ENCODE data around the gene YPEL5.

YPEL5 gene

DNA sequence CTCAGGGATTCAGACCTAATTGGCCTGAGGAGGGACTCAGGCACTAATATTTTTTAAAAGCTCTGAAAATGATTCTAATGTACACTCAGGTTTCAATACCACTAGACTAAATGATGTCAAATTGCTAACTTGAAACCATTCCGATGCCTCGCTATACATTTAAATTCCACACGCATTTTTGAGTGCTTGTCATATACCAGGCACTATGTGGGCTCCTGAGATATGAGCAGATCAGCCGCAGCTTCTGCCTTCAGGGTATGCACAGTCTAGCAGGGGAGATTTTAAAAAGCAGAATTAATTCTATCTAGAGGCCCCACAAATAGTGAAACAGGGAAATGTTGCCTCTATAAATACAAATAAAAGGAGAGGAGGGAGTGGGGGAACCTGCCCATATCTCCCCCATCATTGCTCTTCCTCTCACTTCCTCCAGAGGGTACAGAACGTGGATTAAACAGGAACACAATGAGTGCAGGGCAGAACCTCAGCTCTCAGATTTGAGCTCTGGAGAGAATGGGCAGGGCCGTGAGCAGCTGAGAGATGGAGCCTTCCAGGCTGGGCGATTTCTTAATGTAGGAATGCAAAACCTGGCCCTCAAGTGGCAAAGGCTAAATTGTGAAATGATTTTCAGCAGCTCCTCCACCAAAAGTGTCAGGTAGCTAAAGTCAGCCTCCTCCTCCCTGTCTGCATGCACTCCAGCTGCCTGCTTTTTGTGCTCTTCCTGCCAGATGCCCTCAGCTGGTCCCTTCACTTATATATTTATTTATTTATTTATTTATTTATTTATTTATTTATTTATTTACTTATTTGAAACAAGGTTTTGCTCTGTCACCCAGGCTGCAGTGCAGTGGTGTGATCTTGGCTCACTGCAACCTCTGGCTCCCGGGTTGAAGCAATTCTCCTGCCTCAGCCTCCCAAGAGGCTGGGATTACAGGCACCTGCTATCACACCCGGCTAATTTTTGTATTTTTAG, 59.9 kb downstream of the YPEL5 start:
- no peak overlapping the region for H3K4me3 ChIP-seq (ENCODE audit: control insufficient read depth, low read depth, low read length)
- no peak for DNase-seq (ENCODE audit: low read depth)
- TF ChIP-seq, protein P1, sequence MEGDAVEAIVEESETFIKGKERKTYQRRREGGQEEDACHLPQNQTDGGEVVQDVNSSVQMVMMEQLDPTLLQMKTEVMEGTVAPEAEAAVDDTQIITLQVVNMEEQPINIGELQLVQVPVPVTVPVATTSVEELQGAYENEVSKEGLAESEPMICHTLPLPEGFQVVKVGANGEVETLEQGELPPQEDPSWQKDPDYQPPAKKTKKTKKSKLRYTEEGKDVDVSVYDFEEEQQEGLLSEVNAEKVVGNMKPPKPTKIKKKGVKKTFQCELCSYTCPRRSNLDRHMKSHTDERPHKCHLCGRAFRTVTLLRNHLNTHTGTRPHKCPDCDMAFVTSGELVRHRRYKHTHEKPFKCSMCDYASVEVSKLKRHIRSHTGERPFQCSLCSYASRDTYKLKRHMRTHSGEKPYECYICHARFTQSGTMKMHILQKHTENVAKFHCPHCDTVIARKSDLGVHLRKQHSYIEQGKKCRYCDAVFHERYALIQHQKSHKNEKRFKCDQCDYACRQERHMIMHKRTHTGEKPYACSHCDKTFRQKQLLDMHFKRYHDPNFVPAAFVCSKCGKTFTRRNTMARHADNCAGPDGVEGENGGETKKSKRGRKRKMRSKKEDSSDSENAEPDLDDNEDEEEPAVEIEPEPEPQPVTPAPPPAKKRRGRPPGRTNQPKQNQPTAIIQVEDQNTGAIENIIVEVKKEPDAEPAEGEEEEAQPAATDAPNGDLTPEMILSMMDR (conservative IDR thresholded peaks at IDR 0.05; ENCODE audit: control insufficient read depth, insufficient read depth, low read depth, low read length): no peak

DNA sequence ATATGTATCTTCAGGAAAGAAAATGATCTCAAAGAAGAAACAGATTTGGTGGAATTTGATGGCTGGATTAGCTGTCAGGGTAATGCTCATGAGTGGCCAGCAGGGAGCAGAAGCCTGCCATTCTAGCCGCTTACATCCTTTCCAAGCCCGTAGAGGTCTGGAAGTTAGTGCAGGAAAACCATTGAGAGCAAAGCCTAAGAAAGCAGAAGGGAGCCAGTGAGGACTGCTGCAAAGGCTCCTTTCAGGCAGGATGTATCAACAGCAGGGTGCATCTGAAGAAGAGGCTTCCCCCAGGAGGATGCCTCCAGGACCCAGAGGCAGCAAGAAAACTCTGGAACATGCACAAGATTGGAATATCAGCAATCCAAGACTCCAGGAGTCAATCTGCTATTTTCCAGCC, 61.6 kb downstream of the YPEL5 start:
- no peak overlapping the region for H3K4me3 ChIP-seq (ENCODE audit: control insufficient read depth, low read depth, low read length)
- peak; percentile 78 for DNase-seq (ENCODE audit: low read depth)
- TF ChIP-seq, protein P1 (conservative IDR thresholded peaks at IDR 0.05; ENCODE audit: control insufficient read depth, insufficient read depth, low read depth, low read length): peak; percentile 97

DNA sequence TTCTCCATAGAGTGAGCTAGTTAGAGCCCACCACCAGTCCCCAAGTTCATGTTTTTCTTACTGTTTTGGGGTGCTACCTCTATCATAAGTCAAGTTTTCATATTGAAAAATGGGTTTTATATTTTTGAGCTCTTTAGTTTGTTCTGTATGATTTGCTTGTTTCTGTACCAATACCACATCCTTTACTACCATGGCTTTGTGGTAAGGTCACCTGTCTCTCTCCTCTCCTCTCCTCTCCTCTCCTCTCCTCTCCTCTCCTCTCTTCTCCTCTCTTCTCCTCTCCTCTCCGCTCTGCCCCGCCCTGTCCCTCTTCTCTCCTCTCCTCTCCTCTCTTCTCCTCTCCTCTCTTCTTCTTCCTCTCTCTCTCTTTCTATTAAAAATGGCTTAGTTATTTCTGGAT, 62.4 kb downstream of the YPEL5 start:
- TF ChIP-seq, protein P1 (conservative IDR thresholded peaks at IDR 0.05; ENCODE audit: control insufficient read depth, insufficient read depth, low read depth, low read length): no peak
- H3K4me3 ChIP-seq (ENCODE audit: control insufficient read depth, low read depth, low read length): no peak overlapping the region
- DNase-seq (ENCODE audit: low read depth): no peak

Data from fibroblast of mammary gland (primary cell).